ENCODE data around the gene WDR70.

Gene WDR70

GRCh38 chr5:37568018-37568753 is 189.1 kb downstream of the WDR70 start:
- peaks cover 2 to 13% of the 10 kb centered on the region in 2 donors for H3K4me1 ChIP-seq (ENCODE audit: control insufficient read depth in 2 of 2, insufficient read depth in 2 of 2, low read length in 2 of 2)
- H3K9ac ChIP-seq (ENCODE audit: low read depth in 1 of 2, low read length in 2 of 2): no peak overlapping the region
- H3K27ac ChIP-seq (ENCODE audit: low read depth in 2 of 2, low read length in 2 of 2): no peak overlapping the region
- H3K36me3 ChIP-seq (ENCODE audit: control insufficient read depth in 2 of 2, insufficient read depth in 2 of 2, low read length in 2 of 2): no peaks in the 10 kb centered on the region
- H3K27me3 ChIP-seq (ENCODE audit: control insufficient read depth in 2 of 2, insufficient read depth in 2 of 2, low read length in 2 of 2): no peaks in the 10 kb centered on the region
- H3K4me3 ChIP-seq (ENCODE audit: low read length in 2 of 2): no peak overlapping the region
- H3K9me3 ChIP-seq (ENCODE audit: control insufficient read depth in 2 of 2, low read length in 2 of 2): no peaks in the 10 kb centered on the region

GRCh38 chr5:37568893-37569292 is 189.8 kb downstream of the WDR70 start:
- peaks cover 2 to 13% of the 10 kb centered on the region in 2 donors for H3K4me1 ChIP-seq (ENCODE audit: control insufficient read depth in 2 of 2, insufficient read depth in 2 of 2, low read length in 2 of 2)
- no peak overlapping the region for H3K9ac ChIP-seq (ENCODE audit: low read depth in 1 of 2, low read length in 2 of 2)
- H3K36me3 ChIP-seq (ENCODE audit: control insufficient read depth in 2 of 2, insufficient read depth in 2 of 2, low read length in 2 of 2): no peaks in the 10 kb centered on the region
- H3K27ac ChIP-seq (ENCODE audit: low read depth in 2 of 2, low read length in 2 of 2): no peak overlapping the region
- no peak overlapping the region for H3K4me3 ChIP-seq (ENCODE audit: low read length in 2 of 2)
- H3K9me3 ChIP-seq (ENCODE audit: control insufficient read depth in 2 of 2, low read length in 2 of 2): no peaks in the 10 kb centered on the region
- H3K27me3 ChIP-seq (ENCODE audit: control insufficient read depth in 2 of 2, insufficient read depth in 2 of 2, low read length in 2 of 2): no peaks in the 10 kb centered on the region

DNA sequence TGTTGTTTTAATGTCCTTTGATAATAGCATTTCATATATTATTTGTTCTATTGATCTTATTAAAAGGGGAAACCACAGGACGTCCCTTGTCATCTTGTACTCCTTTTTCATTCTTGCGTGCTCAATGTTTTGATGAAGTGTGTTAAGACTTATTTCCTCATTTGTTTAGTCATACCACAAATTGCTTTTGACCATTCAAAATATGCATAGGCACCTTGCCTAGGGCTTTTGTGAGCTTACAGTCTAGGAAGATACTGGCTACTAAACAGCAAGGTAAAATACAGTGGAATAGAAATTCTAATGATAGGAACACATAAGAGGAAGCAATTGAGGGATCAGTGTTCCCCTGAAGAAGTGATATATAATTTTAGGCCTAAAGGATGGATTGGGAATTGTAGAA is 190.3 kb downstream of the WDR70 start:
- H3K4me1 ChIP-seq (ENCODE audit: control insufficient read depth in 2 of 2, insufficient read depth in 2 of 2, low read length in 2 of 2): peaks cover 2 to 13% of the 10 kb centered on the region in 2 donors
- no peak overlapping the region for H3K4me3 ChIP-seq (ENCODE audit: low read length in 2 of 2)
- no peaks in the 10 kb centered on the region for H3K9me3 ChIP-seq (ENCODE audit: control insufficient read depth in 2 of 2, low read length in 2 of 2)
- no peak overlapping the region for H3K9ac ChIP-seq (ENCODE audit: low read depth in 1 of 2, low read length in 2 of 2)
- H3K27ac ChIP-seq (ENCODE audit: low read depth in 2 of 2, low read length in 2 of 2): no peak overlapping the region
- no peaks in the 10 kb centered on the region for H3K27me3 ChIP-seq (ENCODE audit: control insufficient read depth in 2 of 2, insufficient read depth in 2 of 2, low read length in 2 of 2)
- no peaks in the 10 kb centered on the region for H3K36me3 ChIP-seq (ENCODE audit: control insufficient read depth in 2 of 2, insufficient read depth in 2 of 2, low read length in 2 of 2)

- no peaks in the 10 kb centered on the region for H3K27me3 ChIP-seq (ENCODE audit: control insufficient read depth in 2 of 2, insufficient read depth in 2 of 2, low read length in 2 of 2)
- no peaks in the 10 kb centered on the region for H3K9me3 ChIP-seq (ENCODE audit: control insufficient read depth in 2 of 2, low read length in 2 of 2)
- H3K4me3 ChIP-seq (ENCODE audit: low read length in 2 of 2): no peak overlapping the region
- H3K36me3 ChIP-seq (ENCODE audit: control insufficient read depth in 2 of 2, insufficient read depth in 2 of 2, low read length in 2 of 2): no peaks in the 10 kb centered on the region
- no peak overlapping the region for H3K9ac ChIP-seq (ENCODE audit: low read depth in 1 of 2, low read length in 2 of 2)
- peaks cover 2 to 13% of the 10 kb centered on the region in 2 donors for H3K4me1 ChIP-seq (ENCODE audit: control insufficient read depth in 2 of 2, insufficient read depth in 2 of 2, low read length in 2 of 2)
- no peak overlapping the region for H3K27ac ChIP-seq (ENCODE audit: low read depth in 2 of 2, low read length in 2 of 2)
Measured at GRCh38 chr5:37570597-37570996, 191.5 kb downstream of the WDR70 start.

GRCh38 chr5:37571985-37572384 is 192.9 kb downstream of the WDR70 start:
- no peak overlapping the region for H3K27ac ChIP-seq (ENCODE audit: low read depth in 2 of 2, low read length in 2 of 2)
- H3K27me3 ChIP-seq (ENCODE audit: control insufficient read depth in 2 of 2, insufficient read depth in 2 of 2, low read length in 2 of 2): no peaks in the 10 kb centered on the region
- no peaks in the 10 kb centered on the region for H3K36me3 ChIP-seq (ENCODE audit: control insufficient read depth in 2 of 2, insufficient read depth in 2 of 2, low read length in 2 of 2)
- no peaks in the 10 kb centered on the region for H3K9me3 ChIP-seq (ENCODE audit: control insufficient read depth in 2 of 2, low read length in 2 of 2)
- no peak overlapping the region for H3K9ac ChIP-seq (ENCODE audit: low read depth in 1 of 2, low read length in 2 of 2)
- peaks cover 2 to 13% of the 10 kb centered on the region in 2 donors for H3K4me1 ChIP-seq (ENCODE audit: control insufficient read depth in 2 of 2, insufficient read depth in 2 of 2, low read length in 2 of 2)
- no peak overlapping the region for H3K4me3 ChIP-seq (ENCODE audit: low read length in 2 of 2)

- Histone ChIP-seq H3K4me1 (ENCODE audit: control insufficient read depth in 2 of 2, insufficient read depth in 2 of 2, low read length in 2 of 2) (no peaks in the 10 kb centered on the region), H3K27ac (ENCODE audit: low read depth in 2 of 2, low read length in 2 of 2) (no peak overlapping the region), H3K27me3 (ENCODE audit: control insufficient read depth in 2 of 2, insufficient read depth in 2 of 2, low read length in 2 of 2) (no peaks in the 10 kb centered on the region), H3K4me3 (ENCODE audit: low read length in 2 of 2) (no peak overlapping the region), H3K9me3 (ENCODE audit: control insufficient read depth in 2 of 2, low read length in 2 of 2) (no peaks in the 10 kb centered on the region), H3K36me3 (ENCODE audit: control insufficient read depth in 2 of 2, insufficient read depth in 2 of 2, low read length in 2 of 2) (no peaks in the 10 kb centered on the region), H3K9ac (ENCODE audit: low read depth in 1 of 2, low read length in 2 of 2) (no peak overlapping the region)
Measured at GRCh38 chr5:37575541-37576489, 196.7 kb downstream of the WDR70 start.

DNA sequence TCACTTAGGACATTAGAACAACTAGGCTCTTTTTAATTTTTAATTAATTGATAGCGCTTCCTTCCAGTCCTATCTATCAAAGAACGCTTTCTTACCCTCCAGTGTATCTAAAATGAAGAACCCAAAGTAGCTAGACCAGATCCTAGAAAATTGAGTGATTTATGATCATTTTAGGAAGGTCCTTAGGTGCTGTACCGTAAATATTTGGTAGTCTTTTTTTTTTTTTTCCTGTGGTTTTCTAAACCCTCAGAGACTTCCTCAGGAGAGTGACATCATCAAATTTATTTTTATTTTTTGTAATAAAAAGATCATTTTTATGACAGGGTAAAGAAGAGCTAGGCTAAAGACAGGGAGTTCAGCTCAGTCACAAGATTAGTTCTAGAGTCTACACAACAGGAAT is 197.4 kb downstream of the WDR70 start:
- Histone ChIP-seq H3K27ac (ENCODE audit: low read depth in 2 of 2, low read length in 2 of 2) (no peak overlapping the region), H3K9me3 (ENCODE audit: control insufficient read depth in 2 of 2, low read length in 2 of 2) (no peaks in the 10 kb centered on the region), H3K36me3 (ENCODE audit: control insufficient read depth in 2 of 2, insufficient read depth in 2 of 2, low read length in 2 of 2) (no peaks in the 10 kb centered on the region), H3K4me3 (ENCODE audit: low read length in 2 of 2) (no peak overlapping the region), H3K4me1 (ENCODE audit: control insufficient read depth in 2 of 2, insufficient read depth in 2 of 2, low read length in 2 of 2) (no peaks in the 10 kb centered on the region), H3K27me3 (ENCODE audit: control insufficient read depth in 2 of 2, insufficient read depth in 2 of 2, low read length in 2 of 2) (no peaks in the 10 kb centered on the region), H3K9ac (ENCODE audit: low read depth in 1 of 2, low read length in 2 of 2) (no peak overlapping the region)

GRCh38 chr5:37578176-37578575 is 199.1 kb downstream of the WDR70 start:
- no peaks in the 10 kb centered on the region for H3K36me3 ChIP-seq (ENCODE audit: control insufficient read depth in 2 of 2, insufficient read depth in 2 of 2, low read length in 2 of 2)
- H3K9ac ChIP-seq (ENCODE audit: low read depth in 1 of 2, low read length in 2 of 2): no peak overlapping the region
- H3K27ac ChIP-seq (ENCODE audit: low read depth in 2 of 2, low read length in 2 of 2): no peak overlapping the region
- H3K9me3 ChIP-seq (ENCODE audit: control insufficient read depth in 2 of 2, low read length in 2 of 2): no peaks in the 10 kb centered on the region
- no peaks in the 10 kb centered on the region for H3K4me1 ChIP-seq (ENCODE audit: control insufficient read depth in 2 of 2, insufficient read depth in 2 of 2, low read length in 2 of 2)
- no peak overlapping the region for H3K4me3 ChIP-seq (ENCODE audit: low read length in 2 of 2)
- no peaks in the 10 kb centered on the region for H3K27me3 ChIP-seq (ENCODE audit: control insufficient read depth in 2 of 2, insufficient read depth in 2 of 2, low read length in 2 of 2)

DNA sequence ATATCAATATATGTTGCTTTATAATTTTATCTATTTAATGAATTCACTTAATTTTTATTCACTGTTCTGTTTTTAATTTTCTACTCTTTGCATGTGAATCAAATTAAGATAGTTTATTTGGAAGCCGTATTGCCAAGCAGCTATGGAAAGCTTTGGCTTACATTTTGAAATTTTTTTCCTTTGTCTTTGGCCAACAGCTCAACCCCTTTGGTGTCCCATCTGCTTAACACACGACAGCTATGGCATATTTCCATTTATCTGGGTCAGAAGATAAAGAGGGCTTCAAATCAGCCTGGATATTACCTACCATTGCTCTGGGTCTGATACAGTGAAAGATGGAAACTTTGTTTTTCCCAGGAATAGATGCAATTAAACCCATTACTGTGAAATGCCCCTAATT is 201.0 kb downstream of the WDR70 start:
- H3K4me1 ChIP-seq (ENCODE audit: control insufficient read depth in 2 of 2, insufficient read depth in 2 of 2, low read length in 2 of 2): no peaks in the 10 kb centered on the region
- H3K27ac ChIP-seq (ENCODE audit: low read depth in 2 of 2, low read length in 2 of 2): no peak overlapping the region
- H3K36me3 ChIP-seq (ENCODE audit: control insufficient read depth in 2 of 2, insufficient read depth in 2 of 2, low read length in 2 of 2): no peaks in the 10 kb centered on the region
- no peak overlapping the region for H3K9ac ChIP-seq (ENCODE audit: low read depth in 1 of 2, low read length in 2 of 2)
- H3K9me3 ChIP-seq (ENCODE audit: control insufficient read depth in 2 of 2, low read length in 2 of 2): no peaks in the 10 kb centered on the region
- no peaks in the 10 kb centered on the region for H3K27me3 ChIP-seq (ENCODE audit: control insufficient read depth in 2 of 2, insufficient read depth in 2 of 2, low read length in 2 of 2)
- H3K4me3 ChIP-seq (ENCODE audit: low read length in 2 of 2): no peak overlapping the region

DNA sequence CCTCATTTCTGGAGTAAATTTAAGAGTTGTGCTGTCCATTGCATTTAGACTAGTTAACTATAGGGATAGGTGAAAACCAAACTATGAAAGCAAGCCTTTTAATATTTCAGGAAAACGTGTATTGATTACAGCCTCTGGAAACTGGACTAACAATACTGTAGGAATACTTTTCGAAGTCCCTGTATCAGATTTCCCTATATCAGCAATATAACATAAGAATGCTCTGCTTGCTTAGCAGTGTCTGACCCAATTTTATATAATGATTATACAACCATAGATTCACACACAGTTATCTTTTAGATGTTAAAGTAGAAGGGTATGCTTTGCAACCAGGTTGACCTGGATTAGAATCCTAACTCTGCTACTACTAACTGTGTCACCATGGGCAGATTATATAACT is 203.1 kb downstream of the WDR70 start:
- no peaks in the 10 kb centered on the region for H3K27me3 ChIP-seq (ENCODE audit: control insufficient read depth in 2 of 2, insufficient read depth in 2 of 2, low read length in 2 of 2)

More for the DNA sequence above, 203.1 kb downstream of the WDR70 start:
- H3K9me3 ChIP-seq (ENCODE audit: control insufficient read depth in 2 of 2, low read length in 2 of 2): no peaks in the 10 kb centered on the region
- no peak overlapping the region for H3K4me3 ChIP-seq (ENCODE audit: low read length in 2 of 2)
- no peaks in the 10 kb centered on the region for H3K4me1 ChIP-seq (ENCODE audit: control insufficient read depth in 2 of 2, insufficient read depth in 2 of 2, low read length in 2 of 2)
- H3K36me3 ChIP-seq (ENCODE audit: control insufficient read depth in 2 of 2, insufficient read depth in 2 of 2, low read length in 2 of 2): no peaks in the 10 kb centered on the region
- no peak overlapping the region for H3K9ac ChIP-seq (ENCODE audit: low read depth in 1 of 2, low read length in 2 of 2)
- no peak overlapping the region for H3K27ac ChIP-seq (ENCODE audit: low read depth in 2 of 2, low read length in 2 of 2)

Data from mucosa of rectum (tissue), 2 donors.